NCI-H2171 treated with DMSO at 0.1 percent for 48 hours (cell line): ENCODE results near the gene TCEA2.
"Not testable (repeated sequence)": the region's sequence is repeated elsewhere in the genome, so short reads cannot be mapped to it uniquely, and the experiment has no call there.

Experiments used
- DNase-seq: peaks from one replicate; lab custom pipeline; 2025; lab: John Stamatoyannopoulos, UW

The TCEA2 gene

GRCh38 chr20:64077876-64078551 lies 15.0 kb downstream of the TCEA2 start:
- DNase-seq = no peak

GRCh38 chr20:64078934-64079272 lies 15.9 kb downstream of the TCEA2 start:
- DNase-seq = no peak

- peak; percentile 57 for DNase-seq
These were observed 16.4 kb downstream of the TCEA2 start, which contains the start of gene RGS19 for GRCh38 chr20:64079273-64080012. RGS19 (minus strand) TSS chr20:64079518; CDS start chr20:64076886, 2,632 bp downstream.

GRCh38 chr20:64080013-64080812 lies 17.2 kb downstream of the TCEA2 start, which contains the start of gene OPRL1:
OPRL1 (plus strand) TSS chr20:64080082; CDS start chr20:64092721, 12,639 bp downstream.
- DNase-seq = no peak

- DNase-seq = no peak
These were observed 18.0 kb downstream of the TCEA2 start for GRCh38 chr20:64080813-64081623.

GRCh38 chr20:64081624-64081964 lies 18.6 kb downstream of the TCEA2 start:
- no peak for DNase-seq

GRCh38 chr20:64082126-64082731 lies 19.2 kb downstream of the TCEA2 start:
- no peak for DNase-seq

- no peak for DNase-seq
These were observed 19.9 kb downstream of the TCEA2 start for GRCh38 chr20:64082820-64083377.

GRCh38 chr20:64083378-64083803 lies 20.4 kb downstream of the TCEA2 start:
- peak; percentile 91 for DNase-seq

- peak; percentile 75 for DNase-seq
These were observed 21.0 kb downstream of the TCEA2 start, which contains the start of gene LKAAEAR1 for GRCh38 chr20:64083804-64084684. LKAAEAR1 (minus strand) TSS chr20:64084398; CDS start chr20:64084219, 179 bp downstream.

- no peak for DNase-seq
These were observed 21.7 kb downstream of the TCEA2 start for GRCh38 chr20:64084685-64085152.

GRCh38 chr20:64086801-64087200 lies 23.8 kb downstream of the TCEA2 start:
- DNase-seq = no peak

GRCh38 chr20:64087226-64087825 lies 24.3 kb downstream of the TCEA2 start:
- not testable (repeated sequence) for DNase-seq

- DNase-seq = not testable (repeated sequence)
These were observed 25.6 kb downstream of the TCEA2 start for GRCh38 chr20:64088586-64088985.

GRCh38 chr20:64090165-64090564 lies 27.2 kb downstream of the TCEA2 start:
- DNase-seq = peak; percentile 13

- DNase-seq = peak; percentile 16
These were observed 28.3 kb downstream of the TCEA2 start for GRCh38 chr20:64091340-64091739.

- DNase-seq = peak; percentile 75
These were observed 28.8 kb downstream of the TCEA2 start for GRCh38 chr20:64091770-64092169.

GRCh38 chr20:64092258-64093012 lies 29.4 kb downstream of the TCEA2 start:
- DNase-seq = peak; percentile 78
